A549 (cell line): ENCODE results near the gene RAD51B. TPM values are rescaled to one million over a fixed set of nuclear protein-coding genes. Genes with fewer than 3 reads are reported as not detected.

Experiments
- ATAC-seq, 2 experiments: fragments of 200-7000 bp in 1 of 2; fragments of >200 bp in 1 of 2; cut with Nextera tagmentation in 1 of 2; cut with Tn5 transposase in 1 of 2; 3 replicates each; pipeline versions ENCODE4 v1.8.0 to v1.9.1; 2018 to 2020; ENCODE audit warnings: mild to moderate bottlenecking in 1 of 2, moderate library complexity in 1 of 2
- CTCF ChIA-PET: fragments of 300-600 bp; sonication (Branson Sonifier 250); formaldehyde crosslinking; extraction: SDS; loops from one replicate; lab custom pipeline; 2021; ENCODE audit warnings: antibody characterized with exemption, inconsistent platforms; lab: Yijun Ruan, JAX
- POLR2A ChIA-PET: fragments of 350-600 bp; formaldehyde crosslinking; extraction: SDS; loops from one replicate; lab custom pipeline; 2021; ENCODE audit warnings: antibody characterized with exemption, inconsistent platforms; lab: Yijun Ruan, JAX
- DNase-seq, 2 experiments: peaks; one replicate each; pipeline versions ENCODE4 v3.0.0 to v3.0.0-alpha.2; 2011 to 2016; ENCODE audit warnings: low read depth in 1 of 2, low spot score in 1 of 2
- FAIRE-seq: peaks from 2 replicates; lab custom pipeline; 2011; peaks lifted over from hg19 to GRCh38; lab: Jason Lieb, UNC
- H3K27ac ChIP-seq, 2 experiments: fragments of >200 bp; sonication (Bioruptor Twin); formaldehyde crosslinking; 3 replicates each; pipeline ENCODE4 v1.5.1; 2016 to 2017
- H3K4me1 ChIP-seq: fragments of >200 bp; sonication (Bioruptor Twin); formaldehyde crosslinking; 3 replicates; pipeline ENCODE4 v1.6.1; 2016
- H3K4me2 ChIP-seq: fragments of >200 bp; sonication (Bioruptor Twin); formaldehyde crosslinking; 3 replicates; pipeline ENCODE4 v1.6.1; 2016
- H3K4me3 ChIP-seq: fragments of >200 bp; sonication (Bioruptor Twin); formaldehyde crosslinking; 3 replicates; pipeline ENCODE4 v1.5.1; 2016
- H3K9me3 ChIP-seq: fragments of >200 bp; sonication (Bioruptor Twin); formaldehyde crosslinking; 3 replicates; pipeline ENCODE4 v1.6.1; 2016
- CBX8 ChIP-seq: fragments of 200-600 bp; sonication (generic); IDR thresholded peaks from 2 replicates; pipeline ENCODE4 v1.6.1; 2016
- CEBPB ChIP-seq, 2 experiments: fragments of >200 bp in 1 of 2; sonication (Bioruptor Twin) in 1 of 2; formaldehyde crosslinking in 1 of 2; IDR thresholded peaks; 2 replicates each; pipeline ENCODE4 v1.6.1; 2012 to 2016
- CHD4 ChIP-seq: fragments of 200-600 bp; sonication (generic); IDR thresholded peaks from 2 replicates; pipeline ENCODE4 v1.6.1; 2016; ENCODE audit warnings: antibody characterized with exemption, mild to moderate bottlenecking, borderline replicate concordance
- EHF ChIP-seq: fragments of 250-450 bp; sonication (Bioruptor Pico); IDR thresholded peaks from 2 replicates; pipeline ENCODE4 v1.5.0; 2020; ENCODE audit warnings: mild to moderate bottlenecking
- EHMT2 ChIP-seq: fragments of 200-600 bp; sonication (generic); IDR thresholded peaks from 2 replicates; pipeline ENCODE4 v1.6.1; 2016; ENCODE audit warnings: antibody characterized with exemption, low read depth, mild to moderate bottlenecking, moderate library complexity
- ESRRA ChIP-seq: fragments of 150-350 bp; IDR thresholded peaks from 2 replicates; pipeline ENCODE4 v1.6.1; 2014; ENCODE audit warnings: mild to moderate bottlenecking, low read length, borderline replicate concordance
- FOXS1 ChIP-seq: fragments of 250-450 bp; sonication (Bioruptor Pico); IDR thresholded peaks from 2 replicates; pipeline ENCODE4 v1.5.0; 2020; ENCODE audit warnings: mild to moderate bottlenecking, moderate library complexity
- HDAC2 ChIP-seq: fragments of 200-600 bp; sonication (generic); IDR thresholded peaks from 2 replicates; pipeline ENCODE4 v1.6.1; 2016
- HEYL ChIP-seq: fragments of 250-450 bp; sonication (Bioruptor Pico); IDR thresholded peaks from 2 replicates; pipeline ENCODE4 v1.8.0; 2021; ENCODE audit warnings: mild to moderate bottlenecking, moderate library complexity
- HOXA7 ChIP-seq: fragments of 250-450 bp; sonication (Bioruptor Pico); IDR thresholded peaks from 2 replicates; pipeline ENCODE4 v1.5.0; 2020; ENCODE audit warnings: mild to moderate bottlenecking, moderate library complexity
- KDM5A ChIP-seq: fragments of 200-600 bp; sonication (generic); IDR thresholded peaks from 2 replicates; pipeline ENCODE4 v1.6.1; 2016; ENCODE audit warnings: antibody characterized with exemption, mild to moderate bottlenecking
- MAFK ChIP-seq: fragments of 450-650 bp; IDR thresholded peaks from 2 replicates; pipeline ENCODE4 v1.6.1; 2014; ENCODE audit not compliant: partially characterized antibody
- MYC ChIP-seq: IDR thresholded peaks from 2 replicates; pipeline ENCODE4 v1.6.1; 2012; ENCODE audit warnings: mild to moderate bottlenecking, inconsistent platforms, low read length, improper control_type of control experiment, borderline replicate concordance
- NPAS2 ChIP-seq: fragments of 250-450 bp; sonication (Bioruptor Pico); IDR thresholded peaks from 2 replicates; pipeline ENCODE4 v1.8.0; 2022; ENCODE audit warnings: mild to moderate bottlenecking, moderate library complexity, borderline replicate concordance
- NR3C1 ChIP-seq: fragments of >200 bp; sonication (Bioruptor Twin); formaldehyde crosslinking; IDR thresholded peaks from 3 replicates; pipeline ENCODE4 v1.6.1; 2017
- PHF8 ChIP-seq: fragments of 200-600 bp; sonication (generic); IDR thresholded peaks from 2 replicates; pipeline ENCODE4 v1.6.1; 2016; ENCODE audit warnings: low read depth, mild to moderate bottlenecking, antibody characterized with exemption, moderate library complexity, borderline replicate concordance
- POLR2A ChIP-seq: IDR thresholded peaks from 2 replicates; pipeline ENCODE4 v1.6.1; 2012; ENCODE audit warnings: mild to moderate bottlenecking, low read length
- RARB ChIP-seq: fragments of 250-450 bp; sonication (Bioruptor Pico); IDR thresholded peaks from 2 replicates; pipeline ENCODE4 v1.8.0; 2021; ENCODE audit warnings: mild to moderate bottlenecking, moderate library complexity
- RNF2 ChIP-seq: fragments of 200-600 bp; sonication (generic); IDR thresholded peaks from 2 replicates; pipeline ENCODE4 v1.6.1; 2016; ENCODE audit warnings: low read depth, mild to moderate bottlenecking, antibody characterized with exemption, moderate library complexity, borderline replicate concordance
- TFCP2L1 ChIP-seq: fragments of 250-450 bp; sonication (Bioruptor Pico); IDR thresholded peaks from 2 replicates; pipeline ENCODE4 v1.5.0; 2021; ENCODE audit warnings: mild to moderate bottlenecking
- ZFP36 ChIP-seq: fragments of 450-650 bp; IDR thresholded peaks from 2 replicates; pipeline ENCODE4 v1.6.1; 2014; ENCODE audit warnings: borderline replicate concordance; ENCODE audit not compliant: partially characterized antibody
- ZSCAN20 ChIP-seq: fragments of 250-450 bp; sonication (Bioruptor Pico); IDR thresholded peaks from 2 replicates; pipeline ENCODE4 v1.8.0; 2022; ENCODE audit warnings: mild to moderate bottlenecking, moderate library complexity
- WGBS: methylation state at CpG from one replicate; pipeline ENCODE4 v1.1.6; 2017; ENCODE audit errors: missing lambda C conversion rate; 5-methylcytosine and 5-hydroxymethylcytosine counted together
- polyA plus RNA-seq, 4 experiments: library from polyadenylated mRNA; depleted of rRNA in 3 of 4; stranded (reverse); fragments of >200 nt; fragmentation: RNase III in 1 of 4; extraction: RNeasy Plus Mini Kit Qiagen cat#74134 plus additional on column Dnase treatment in 1 of 4; gene quantifications; 2 replicates in 3 of 4; 3 replicates in 1 of 4; pipeline ENCODE4 v1.2.3, GENCODE V29; 2011 to 2017
- TF ChIP-seq, protein P1 (sequence below): fragments of >200 bp; sonication (Bioruptor Twin); formaldehyde crosslinking; IDR thresholded peaks from 3 replicates; pipeline ENCODE4 v1.6.1; 2016
- TF ChIP-seq, protein P2 (sequence below): IDR thresholded peaks from 2 replicates; pipeline ENCODE4 v1.6.1; 2012
- TF ChIP-seq, protein P3 (sequence below): fragments of >200 bp; sonication (Bioruptor Twin); formaldehyde crosslinking; IDR thresholded peaks from 2 replicates; pipeline ENCODE4 v1.6.1; 2016

Gene RAD51B
- polyA plus RNA-seq, 2 of the 4 experiments (the other 2 are of a cell fraction) = 7.2 to 10.8 TPM

DNA sequence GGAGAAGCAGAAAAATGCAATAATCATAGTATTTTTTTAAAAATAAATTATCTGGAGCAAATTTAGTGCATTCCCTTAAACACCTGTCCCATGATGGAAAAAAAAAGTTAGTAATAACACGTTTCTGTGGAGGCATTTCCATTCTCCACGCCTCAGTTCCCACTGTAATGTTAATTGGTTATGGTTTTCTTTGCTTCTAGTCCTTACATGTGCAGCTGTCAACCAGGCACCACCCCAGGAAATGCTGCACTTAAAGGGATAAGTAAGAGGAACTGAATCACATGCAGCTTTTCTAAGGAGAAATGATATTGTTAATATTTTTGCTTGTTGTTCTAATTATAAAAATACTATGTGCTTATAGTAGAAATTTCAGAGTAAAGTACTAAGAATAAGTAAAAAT is 733.0 kb downstream of the RAD51B start:
- FAIRE-seq (no peak), ATAC-seq (no peak), DNase-seq (no peak)
- H3K9me3 ChIP-seq = no peaks in the 10 kb centered on the region
- H3K27ac ChIP-seq = peak overlapping the region; percentile 75 to 85; a peak in 4 of 6 replicates
- no peak overlapping the region for H3K4me3 ChIP-seq
- WGBS = 38% methylated on average over 2 of the region's 2 CpGs
- POLR2A ChIA-PET = no interaction called here
- TF ChIP-seq CHD4 = no peak
- TF ChIP-seq NPAS2 (CRISPR knock-in tag) = no peak
- TF ChIP-seq MAFK = no peak
- no peak for TF ChIP-seq TFCP2L1 (CRISPR knock-in tag)
- no peak for TF ChIP-seq POLR2A
- TF ChIP-seq, all 56 proteins: peak for 0
- peaks cover 72% of the 10 kb centered on the region for H3K4me1 ChIP-seq
- CTCF ChIA-PET = interaction anchor here (0.6 to 1.0 kb wide), 2 partner anchors 23 to 608 kb away, joined by 3 read pairs; no protein-coding TSS in a partner anchor
- H3K4me2 ChIP-seq = no peak overlapping the region

DNA sequence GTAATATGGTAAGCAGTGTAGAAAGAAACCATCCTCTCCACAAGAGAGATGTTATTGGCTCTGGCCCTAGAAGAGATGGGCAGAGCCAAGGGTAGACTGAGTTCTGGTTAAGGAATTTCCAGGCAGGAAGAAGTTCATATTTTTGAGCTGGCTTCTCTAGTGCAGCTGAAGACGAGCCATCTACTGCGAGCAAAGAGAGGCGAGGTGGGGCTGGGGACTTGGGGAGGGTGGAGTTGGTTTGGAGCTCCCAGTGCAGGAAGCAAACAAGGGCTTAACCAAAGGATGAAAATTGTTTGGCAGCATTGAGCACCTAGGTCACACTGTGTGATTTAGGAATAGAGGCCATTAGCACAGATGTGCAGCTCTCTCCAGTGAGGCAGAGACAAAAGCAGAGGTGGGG is 733.7 kb downstream of the RAD51B start:
- TF ChIP-seq NR3C1 (no peak), CBX8 (no peak), RARB (CRISPR knock-in tag) (no peak), KDM5A (no peak), HEYL (CRISPR knock-in tag) (no peak), MYC (no peak), RNF2 (no peak), EHF (CRISPR knock-in tag) (no peak), HDAC2 (no peak), FOXS1 (CRISPR knock-in tag) (no peak), EHMT2 (no peak), ZSCAN20 (CRISPR knock-in tag) (no peak), HOXA7 (CRISPR knock-in tag) (no peak), ZFP36 (no peak), CEBPB (IDR thresholded peaks at IDR 0.05) (no peak)
- TF ChIP-seq, protein P1, sequence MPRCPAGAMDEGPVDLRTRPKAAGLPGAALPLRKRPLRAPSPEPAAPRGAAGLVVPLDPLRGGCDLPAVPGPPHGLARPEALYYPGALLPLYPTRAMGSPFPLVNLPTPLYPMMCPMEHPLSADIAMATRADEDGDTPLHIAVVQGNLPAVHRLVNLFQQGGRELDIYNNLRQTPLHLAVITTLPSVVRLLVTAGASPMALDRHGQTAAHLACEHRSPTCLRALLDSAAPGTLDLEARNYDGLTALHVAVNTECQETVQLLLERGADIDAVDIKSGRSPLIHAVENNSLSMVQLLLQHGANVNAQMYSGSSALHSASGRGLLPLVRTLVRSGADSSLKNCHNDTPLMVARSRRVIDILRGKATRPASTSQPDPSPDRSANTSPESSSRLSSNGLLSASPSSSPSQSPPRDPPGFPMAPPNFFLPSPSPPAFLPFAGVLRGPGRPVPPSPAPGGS = no peak
- ChIA-PET CTCF (interaction anchor here (0.6 to 1.6 kb wide), 4 partner anchors 15 to 609 kb away, joined by 3 to 4 read pairs (median 3); no protein-coding TSS in a partner anchor), POLR2A (no interaction called here)
- DNase-seq = no peak
- Histone ChIP-seq H3K9me3 (no peaks in the 10 kb centered on the region), H3K4me1 (peaks cover 65% of the 10 kb centered on the region), H3K27ac (peak overlapping the region; percentile 75 to 85), H3K4me3 (no peak overlapping the region), H3K4me2 (no peak overlapping the region)
- FAIRE-seq = no peak
- no peak for ATAC-seq
- 80% methylated on average over 3 of the region's 3 CpGs for WGBS

DNA sequence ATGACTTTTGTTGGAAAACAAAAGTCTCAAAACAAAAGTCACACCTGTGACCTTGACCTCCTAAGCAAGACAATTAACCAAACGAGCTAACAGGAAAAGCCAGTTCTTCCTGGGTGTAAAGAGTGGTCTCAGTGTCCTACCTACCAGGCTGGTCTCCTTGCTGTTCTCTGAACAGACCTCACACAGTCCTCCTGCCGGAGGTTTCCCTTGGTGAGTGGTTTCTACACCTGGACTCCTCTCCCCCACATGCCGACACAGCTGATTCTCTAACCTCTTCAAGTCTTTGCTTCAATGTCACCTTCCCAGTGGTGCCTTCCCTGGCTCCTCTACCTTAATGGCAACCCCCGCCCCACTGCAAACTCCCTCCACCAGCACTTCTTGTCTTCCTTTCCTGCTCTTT is 734.7 kb downstream of the RAD51B start:
- Histone ChIP-seq H3K4me3 (no peak overlapping the region), H3K9me3 (no peaks in the 10 kb centered on the region), H3K27ac (peak overlapping the region; percentile 75 to 85), H3K4me2 (no peak overlapping the region; the same call in 2 of the 3 replicates), H3K4me1 (peaks cover 56% of the 10 kb centered on the region)
- ChIA-PET POLR2A (no interaction called here), CTCF (interaction anchor here (1.2 to 1.6 kb wide), 3 partner anchors 15 to 86 kb away, joined by 3 to 4 read pairs (median 3); no protein-coding TSS in a partner anchor)
- WGBS = 77% methylated on average over 4 of the region's 4 CpGs
- TF ChIP-seq CHD4 (no peak), PHF8 (no peak), ESRRA (no peak), MAFK (peak; percentile 22)
- TF ChIP-seq, protein P2, sequence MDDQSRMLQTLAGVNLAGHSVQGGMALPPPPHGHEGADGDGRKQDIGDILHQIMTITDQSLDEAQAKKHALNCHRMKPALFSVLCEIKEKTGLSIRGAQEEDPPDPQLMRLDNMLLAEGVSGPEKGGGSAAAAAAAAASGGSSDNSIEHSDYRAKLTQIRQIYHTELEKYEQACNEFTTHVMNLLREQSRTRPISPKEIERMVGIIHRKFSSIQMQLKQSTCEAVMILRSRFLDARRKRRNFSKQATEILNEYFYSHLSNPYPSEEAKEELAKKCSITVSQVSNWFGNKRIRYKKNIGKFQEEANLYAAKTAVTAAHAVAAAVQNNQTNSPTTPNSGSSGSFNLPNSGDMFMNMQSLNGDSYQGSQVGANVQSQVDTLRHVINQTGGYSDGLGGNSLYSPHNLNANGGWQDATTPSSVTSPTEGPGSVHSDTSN = no peak
- TF ChIP-seq, protein P3, sequence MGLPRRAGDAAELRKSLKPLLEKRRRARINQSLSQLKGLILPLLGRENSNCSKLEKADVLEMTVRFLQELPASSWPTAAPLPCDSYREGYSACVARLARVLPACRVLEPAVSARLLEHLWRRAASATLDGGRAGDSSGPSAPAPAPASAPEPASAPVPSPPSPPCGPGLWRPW = no peak
- DNase-seq (no peak), ATAC-seq (no peak), FAIRE-seq (no peak)
